ENCODE results near the gene PCYOX1L. TPM values are rescaled to one million over a fixed set of nuclear protein-coding genes. Genes with fewer than 3 reads are reported as not detected.

Gene PCYOX1L
- total RNA-seq, 1 experiment from 2014 or later = 1.8 TPM

GRCh38 chr5:149325894-149326293, 32.0 kb upstream of the PCYOX1L start:
- H3K27ac ChIP-seq (ENCODE audit: low read depth, low read length, poor library complexity, severe bottlenecking) = no peak overlapping the region
- TF ChIP-seq, protein P1, sequence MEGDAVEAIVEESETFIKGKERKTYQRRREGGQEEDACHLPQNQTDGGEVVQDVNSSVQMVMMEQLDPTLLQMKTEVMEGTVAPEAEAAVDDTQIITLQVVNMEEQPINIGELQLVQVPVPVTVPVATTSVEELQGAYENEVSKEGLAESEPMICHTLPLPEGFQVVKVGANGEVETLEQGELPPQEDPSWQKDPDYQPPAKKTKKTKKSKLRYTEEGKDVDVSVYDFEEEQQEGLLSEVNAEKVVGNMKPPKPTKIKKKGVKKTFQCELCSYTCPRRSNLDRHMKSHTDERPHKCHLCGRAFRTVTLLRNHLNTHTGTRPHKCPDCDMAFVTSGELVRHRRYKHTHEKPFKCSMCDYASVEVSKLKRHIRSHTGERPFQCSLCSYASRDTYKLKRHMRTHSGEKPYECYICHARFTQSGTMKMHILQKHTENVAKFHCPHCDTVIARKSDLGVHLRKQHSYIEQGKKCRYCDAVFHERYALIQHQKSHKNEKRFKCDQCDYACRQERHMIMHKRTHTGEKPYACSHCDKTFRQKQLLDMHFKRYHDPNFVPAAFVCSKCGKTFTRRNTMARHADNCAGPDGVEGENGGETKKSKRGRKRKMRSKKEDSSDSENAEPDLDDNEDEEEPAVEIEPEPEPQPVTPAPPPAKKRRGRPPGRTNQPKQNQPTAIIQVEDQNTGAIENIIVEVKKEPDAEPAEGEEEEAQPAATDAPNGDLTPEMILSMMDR (conservative IDR thresholded peaks at IDR 0.05; ENCODE audit: low read depth, low read length) = no peak
- no peak for TF ChIP-seq EZH2 (IDR thresholded peaks at IDR 0.05; ENCODE audit: borderline replicate concordance, low read depth, low read length, poor library complexity, severe bottlenecking)
- no peaks in the 10 kb centered on the region for H3K36me3 ChIP-seq (ENCODE audit: insufficient read depth, low read length, poor library complexity, severe bottlenecking)
- H3K9me3 ChIP-seq (ENCODE audit: low read depth, low read length, poor library complexity, severe bottlenecking) = no peaks in the 10 kb centered on the region
- BruUV-seq (replicated peaks) = no TSS peak
- ChIA-PET CTCF (no interaction called here), POLR2A (ENCODE audit: low non-redundant PET) (no interaction called here)
- intact Hi-C loops (cut with micrococcal nuclease; ENCODE audit: unreplicated experiment) = no loop called here
- peaks cover 5% of the 10 kb centered on the region for H3K4me1 ChIP-seq (ENCODE audit: insufficient read depth, low read length, poor library complexity, severe bottlenecking)
- H3K4me3 ChIP-seq (ENCODE audit: low read depth, low read length, poor library complexity, severe bottlenecking) = no peak overlapping the region
- no peaks in the 10 kb centered on the region for H3K27me3 ChIP-seq (replicated peaks; ENCODE audit: insufficient read depth, low read depth, low read length, poor library complexity)
- DNase-seq (ENCODE audit: low spot score) = no peak

- no peak for TF ChIP-seq EZH2 (IDR thresholded peaks at IDR 0.05; ENCODE audit: borderline replicate concordance, low read depth, low read length, poor library complexity, severe bottlenecking)
- TF ChIP-seq, protein P1 (conservative IDR thresholded peaks at IDR 0.05; ENCODE audit: low read depth, low read length) = no peak
- Histone ChIP-seq H3K36me3 (ENCODE audit: insufficient read depth, low read length, poor library complexity, severe bottlenecking) (no peaks in the 10 kb centered on the region), H3K4me3 (ENCODE audit: low read depth, low read length, poor library complexity, severe bottlenecking) (no peak overlapping the region), H3K27me3 (replicated peaks; ENCODE audit: insufficient read depth, low read depth, low read length, poor library complexity) (no peaks in the 10 kb centered on the region), H3K4me1 (ENCODE audit: insufficient read depth, low read length, poor library complexity, severe bottlenecking) (no peaks in the 10 kb centered on the region), H3K27ac (ENCODE audit: low read depth, low read length, poor library complexity, severe bottlenecking) (no peak overlapping the region), H3K9me3 (ENCODE audit: low read depth, low read length, poor library complexity, severe bottlenecking) (no peaks in the 10 kb centered on the region)
- ChIA-PET CTCF (no interaction called here), POLR2A (ENCODE audit: low non-redundant PET) (no interaction called here)
- no peak for DNase-seq (ENCODE audit: low spot score)
- no TSS peak for BruUV-seq (replicated peaks)
- intact Hi-C loops (cut with micrococcal nuclease; ENCODE audit: unreplicated experiment) = no loop called here
These were observed 31.2 kb upstream of the PCYOX1L start for GRCh38 chr5:149326611-149327010.

DNA sequence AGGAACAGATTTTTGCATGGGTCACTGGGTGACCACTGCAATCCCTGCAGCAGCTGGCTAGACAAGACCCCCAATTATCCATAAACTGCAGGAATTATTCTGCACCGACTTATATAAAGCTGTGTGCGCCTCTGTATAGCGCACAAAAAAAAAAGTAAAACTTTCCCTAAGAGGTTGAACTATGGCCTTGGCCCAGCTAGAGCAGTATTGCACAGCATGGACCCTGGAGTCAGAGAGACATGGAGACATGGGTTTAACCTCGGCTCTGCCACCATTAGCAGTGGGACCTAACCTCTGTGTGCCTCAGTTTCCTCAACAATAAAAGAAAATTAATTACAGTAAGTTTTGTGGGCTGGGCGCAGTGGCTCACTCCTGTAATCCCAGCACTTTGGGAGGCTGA, 29.7 kb upstream of the PCYOX1L start:
- H3K4me3 ChIP-seq (ENCODE audit: low read depth, low read length, poor library complexity, severe bottlenecking) = no peak overlapping the region
- H3K9me3 ChIP-seq (ENCODE audit: low read depth, low read length, poor library complexity, severe bottlenecking) = no peaks in the 10 kb centered on the region
- no peaks in the 10 kb centered on the region for H3K36me3 ChIP-seq (ENCODE audit: insufficient read depth, low read length, poor library complexity, severe bottlenecking)
- ChIA-PET CTCF (interaction anchor here (0.6 kb wide), 1 partner anchor 101 kb away, joined by 3 read pairs; no protein-coding TSS in a partner anchor), POLR2A (ENCODE audit: low non-redundant PET) (no interaction called here)
- no peak overlapping the region for H3K27ac ChIP-seq (ENCODE audit: low read depth, low read length, poor library complexity, severe bottlenecking)
- BruUV-seq (replicated peaks) = no TSS peak
- TF ChIP-seq, protein P1 (conservative IDR thresholded peaks at IDR 0.05; ENCODE audit: low read depth, low read length) = no peak
- no peak for TF ChIP-seq EZH2 (IDR thresholded peaks at IDR 0.05; ENCODE audit: borderline replicate concordance, low read depth, low read length, poor library complexity, severe bottlenecking)
- H3K27me3 ChIP-seq (replicated peaks; ENCODE audit: insufficient read depth, low read depth, low read length, poor library complexity) = no peaks in the 10 kb centered on the region
- no peaks in the 10 kb centered on the region for H3K4me1 ChIP-seq (ENCODE audit: insufficient read depth, low read length, poor library complexity, severe bottlenecking)
- intact Hi-C loops (cut with micrococcal nuclease; ENCODE audit: unreplicated experiment) = no loop called here
- no peak for DNase-seq (ENCODE audit: low spot score)

Data from A673 (cell line).